Mesodermal cell (in vitro differentiated cells): Measurements from ENCODE around the gene BST1.

Source experiments
- H3K27ac ChIP-seq: 2 replicates; pipeline ENCODE4 v1.7.0; 2013; ENCODE audit warnings: mild to moderate bottlenecking, low read depth, low read length, moderate library complexity; ENCODE audit not compliant: severe bottlenecking
- H3K36me3 ChIP-seq: 2 replicates; pipeline ENCODE4 v1.7.1; 2013; ENCODE audit warnings: mild to moderate bottlenecking, low read length, moderate library complexity; ENCODE audit not compliant: control insufficient read depth, insufficient read depth
- H3K4me1 ChIP-seq: one replicate; pipeline ENCODE4 v1.7.1; 2013; ENCODE audit warnings: mild to moderate bottlenecking, low read length; ENCODE audit not compliant: insufficient read depth, control insufficient read depth, poor library complexity, severe bottlenecking
- H3K4me3 ChIP-seq: 2 replicates; pipeline ENCODE4 v1.7.0; 2013; ENCODE audit warnings: low read length, control low read depth, mild to moderate bottlenecking; ENCODE audit not compliant: insufficient read depth, poor library complexity, severe bottlenecking; ENCODE audit errors: extremely low read depth
- H3K9me3 ChIP-seq: 2 replicates; pipeline ENCODE4 v1.7.1; 2013; ENCODE audit warnings: mild to moderate bottlenecking, low read length, moderate library complexity; ENCODE audit not compliant: control insufficient read depth
- WGBS, 2 experiments: methylation state at CpG; one replicate each; pipeline ENCODE4 v1.1.5; 2013; ENCODE audit warnings: missing lambda C conversion rate in 2 of 2; ENCODE audit not compliant: insufficient coverage in 2 of 2; 5-methylcytosine and 5-hydroxymethylcytosine counted together

BST1 gene

GRCh38 chr4:15707363-15707715 lies 4.5 kb downstream of the BST1 start:
- Histone ChIP-seq H3K4me1 (no peaks in the 10 kb centered on the region), H3K27ac (no peak overlapping the region), H3K4me3 (no peak overlapping the region), H3K36me3 (no peaks in the 10 kb centered on the region), H3K9me3 (no peaks in the 10 kb centered on the region)
- 85% methylated on average over 4 to 5 of the region's 7 CpGs for WGBS, 2 experiments

GRCh38 chr4:15711762-15712161 lies 8.9 kb downstream of the BST1 start:
- 67% methylated on average over 1 of the region's 2 CpGs; no CpG with 5 or more reads in 1 of the 2 experiments for WGBS, 2 experiments
- Histone ChIP-seq H3K4me1 (peaks cover 8% of the 10 kb centered on the region), H3K4me3 (no peak overlapping the region), H3K9me3 (no peaks in the 10 kb centered on the region), H3K36me3 (no peaks in the 10 kb centered on the region), H3K27ac (no peak overlapping the region)

GRCh38 chr4:15712214-15712613 lies 9.3 kb downstream of the BST1 start:
- Histone ChIP-seq H3K4me3 (no peak overlapping the region), H3K36me3 (no peaks in the 10 kb centered on the region), H3K9me3 (no peaks in the 10 kb centered on the region), H3K27ac (no peak overlapping the region), H3K4me1 (peaks cover 13% of the 10 kb centered on the region)
- no CpG with 5 or more reads among the region's 1 CpG for WGBS, 2 experiments

- Histone ChIP-seq H3K36me3 (no peaks in the 10 kb centered on the region), H3K4me3 (no peak overlapping the region), H3K27ac (no peak overlapping the region), H3K4me1 (peaks cover 19% of the 10 kb centered on the region), H3K9me3 (no peaks in the 10 kb centered on the region)
- WGBS, 2 experiments: no CpG with 5 or more reads among the region's 1 CpG
Measured at GRCh38 chr4:15714141-15714540, 11.3 kb downstream of the BST1 start.

- Histone ChIP-seq H3K9me3 (no peaks in the 10 kb centered on the region), H3K36me3 (no peaks in the 10 kb centered on the region), H3K27ac (no peak overlapping the region), H3K4me3 (no peak overlapping the region), H3K4me1 (peaks cover 19% of the 10 kb centered on the region)
- 93 to 96% methylated on average over 3 to 4 of the region's 8 CpGs for WGBS, 2 experiments
Measured at GRCh38 chr4:15714646-15715435, 12.0 kb downstream of the BST1 start.

- Histone ChIP-seq H3K36me3 (no peaks in the 10 kb centered on the region), H3K4me3 (no peak overlapping the region), H3K27ac (no peak overlapping the region), H3K4me1 (peaks cover 19% of the 10 kb centered on the region), H3K9me3 (no peaks in the 10 kb centered on the region)
- 86 to 100% methylated on average over 1 to 2 of the region's 3 CpGs for WGBS, 2 experiments
Measured at GRCh38 chr4:15716115-15716514, 13.2 kb downstream of the BST1 start.

- WGBS, 2 experiments: 94 to 100% methylated on average over 3 to 4 of the region's 6 CpGs
- H3K4me1 ChIP-seq: peaks cover 19% of the 10 kb centered on the region
Measured at GRCh38 chr4:15717086-15717485, 14.2 kb downstream of the BST1 start.

GRCh38 chr4:15717657-15718416 lies 15.0 kb downstream of the BST1 start:
- Histone ChIP-seq H3K36me3 (no peaks in the 10 kb centered on the region), H3K9me3 (no peaks in the 10 kb centered on the region), H3K4me1 (peaks cover 19% of the 10 kb centered on the region), H3K4me3 (no peak overlapping the region), H3K27ac (no peak overlapping the region)
- 70% methylated on average over 1 of the region's 3 CpGs; no CpG with 5 or more reads in 1 of the 2 experiments for WGBS, 2 experiments

More at GRCh38 chr4:15717086-15717485, 14.2 kb downstream of the BST1 start:
- H3K36me3 ChIP-seq: no peaks in the 10 kb centered on the region
- no peak overlapping the region for H3K4me3 ChIP-seq
- no peaks in the 10 kb centered on the region for H3K9me3 ChIP-seq
- H3K27ac ChIP-seq: no peak overlapping the region

- Histone ChIP-seq H3K9me3 (no peaks in the 10 kb centered on the region), H3K27ac (no peak overlapping the region), H3K4me1 (peaks cover 19% of the 10 kb centered on the region), H3K36me3 (no peaks in the 10 kb centered on the region), H3K4me3 (no peak overlapping the region)
- WGBS, 2 experiments: 95 to 100% methylated on average over 4 to 5 of the region's 5 CpGs
Measured at GRCh38 chr4:15718465-15718864, 15.6 kb downstream of the BST1 start.

- Histone ChIP-seq H3K36me3 (no peaks in the 10 kb centered on the region), H3K27ac (no peak overlapping the region), H3K9me3 (no peaks in the 10 kb centered on the region), H3K4me3 (no peak overlapping the region), H3K4me1 (peaks cover 19% of the 10 kb centered on the region)
- WGBS, 2 experiments: 91 to 97% methylated on average over 6 of the region's 7 CpGs
Measured at GRCh38 chr4:15718959-15719358, 16.1 kb downstream of the BST1 start.

- Histone ChIP-seq H3K9me3 (no peaks in the 10 kb centered on the region), H3K36me3 (no peaks in the 10 kb centered on the region), H3K4me1 (peaks cover 19% of the 10 kb centered on the region), H3K4me3 (no peak overlapping the region), H3K27ac (no peak overlapping the region)
- 88 to 89% methylated on average over 4 of the region's 4 CpGs for WGBS, 2 experiments
Measured at GRCh38 chr4:15719506-15719905, 16.6 kb downstream of the BST1 start.
